ENCODE data around the gene CAPN15. TPM values are rescaled to one million over a fixed set of nuclear protein-coding genes. Genes with fewer than 3 reads are reported as not detected.

The CAPN15 gene
- total RNA-seq, 1 experiment from 2014 or later: 91.2 TPM

GRCh38 chr16:515939-516226, 11.6 kb upstream of the CAPN15 start:
- no peak for DNase-seq (ENCODE audit: low spot score)
- intact Hi-C loops (cut with micrococcal nuclease; ENCODE audit: unreplicated experiment): no loop called here
- no peaks in the 10 kb centered on the region for H3K9me3 ChIP-seq (ENCODE audit: low read depth, low read length, poor library complexity, severe bottlenecking)
- TF ChIP-seq EZH2 (IDR thresholded peaks at IDR 0.05; ENCODE audit: borderline replicate concordance, low read depth, low read length, poor library complexity, severe bottlenecking): no peak
- TF ChIP-seq CTCF (conservative IDR thresholded peaks at IDR 0.05; ENCODE audit: low read depth, low read length): no peak
- peaks cover 10% of the 10 kb centered on the region for H3K36me3 ChIP-seq (ENCODE audit: insufficient read depth, low read length, poor library complexity, severe bottlenecking)
- no peak overlapping the region for H3K4me3 ChIP-seq (ENCODE audit: low read depth, low read length, poor library complexity, severe bottlenecking)
- no peaks in the 10 kb centered on the region for H3K4me1 ChIP-seq (ENCODE audit: insufficient read depth, low read length, poor library complexity, severe bottlenecking)
- POLR2A ChIA-PET (ENCODE audit: low non-redundant PET): no interaction called here
- CTCF ChIA-PET: no interaction called here
- no peak overlapping the region for H3K27ac ChIP-seq (ENCODE audit: low read depth, low read length, poor library complexity, severe bottlenecking)
- no TSS peak for BruUV-seq (replicated peaks)
- H3K27me3 ChIP-seq (replicated peaks; ENCODE audit: insufficient read depth, low read depth, low read length, poor library complexity): no peaks in the 10 kb centered on the region

- Histone ChIP-seq H3K4me1 (ENCODE audit: insufficient read depth, low read length, poor library complexity, severe bottlenecking) (no peaks in the 10 kb centered on the region), H3K4me3 (ENCODE audit: low read depth, low read length, poor library complexity, severe bottlenecking) (no peak overlapping the region), H3K36me3 (ENCODE audit: insufficient read depth, low read length, poor library complexity, severe bottlenecking) (peaks cover 13% of the 10 kb centered on the region), H3K27ac (ENCODE audit: low read depth, low read length, poor library complexity, severe bottlenecking) (no peak overlapping the region), H3K9me3 (ENCODE audit: low read depth, low read length, poor library complexity, severe bottlenecking) (no peaks in the 10 kb centered on the region), H3K27me3 (replicated peaks; ENCODE audit: insufficient read depth, low read depth, low read length, poor library complexity) (no peaks in the 10 kb centered on the region)
- no peak for DNase-seq (ENCODE audit: low spot score)
- TF ChIP-seq CTCF (conservative IDR thresholded peaks at IDR 0.05; ENCODE audit: low read depth, low read length) (no peak), EZH2 (IDR thresholded peaks at IDR 0.05; ENCODE audit: borderline replicate concordance, low read depth, low read length, poor library complexity, severe bottlenecking) (no peak)
- BruUV-seq (replicated peaks): no TSS peak
- POLR2A ChIA-PET (ENCODE audit: low non-redundant PET): no interaction called here
- CTCF ChIA-PET: no interaction called here
- intact Hi-C loops (cut with micrococcal nuclease; ENCODE audit: unreplicated experiment): no loop called here
Measured at GRCh38 chr16:516301-516700, 11.2 kb upstream of the CAPN15 start.

GRCh38 chr16:518858-519257, 8.7 kb upstream of the CAPN15 start:
- Histone ChIP-seq H3K27me3 (replicated peaks; ENCODE audit: insufficient read depth, low read depth, low read length, poor library complexity) (no peaks in the 10 kb centered on the region), H3K9me3 (ENCODE audit: low read depth, low read length, poor library complexity, severe bottlenecking) (no peaks in the 10 kb centered on the region), H3K27ac (ENCODE audit: low read depth, low read length, poor library complexity, severe bottlenecking) (no peak overlapping the region), H3K4me1 (ENCODE audit: insufficient read depth, low read length, poor library complexity, severe bottlenecking) (no peaks in the 10 kb centered on the region), H3K4me3 (ENCODE audit: low read depth, low read length, poor library complexity, severe bottlenecking) (no peak overlapping the region), H3K36me3 (ENCODE audit: insufficient read depth, low read length, poor library complexity, severe bottlenecking) (peaks cover 13% of the 10 kb centered on the region)
- intact Hi-C loops (cut with micrococcal nuclease; ENCODE audit: unreplicated experiment): no loop called here
- DNase-seq (ENCODE audit: low spot score): no peak
- TF ChIP-seq CTCF (conservative IDR thresholded peaks at IDR 0.05; ENCODE audit: low read depth, low read length): no peak
- TF ChIP-seq EZH2 (IDR thresholded peaks at IDR 0.05; ENCODE audit: borderline replicate concordance, low read depth, low read length, poor library complexity, severe bottlenecking): no peak
- ChIA-PET CTCF (no interaction called here), POLR2A (ENCODE audit: low non-redundant PET) (no interaction called here)
- BruUV-seq (replicated peaks): no TSS peak

Measured in A673 (cell line).